Coronary artery (tissue), 2 donors: Measurements from ENCODE around the gene SUSD5.
A peak's percentile ranks its signal among the peaks of the same experiment; 100 is the strongest.

Experiments used
- DNase-seq: peaks from one replicate; pipeline ENCODE4 v3.0.0-alpha.2; 2017; ENCODE audit warnings: low spot score
- H3K27ac ChIP-seq, 2 donors: fragments of 200-600 bp; sonication (generic); one replicate each; pipeline ENCODE4 v1.5.1; 2016 to 2019
- H3K4me3 ChIP-seq: fragments of 200-600 bp; sonication (generic); 2 replicates; pipeline ENCODE4 v1.5.1; 2016; ENCODE audit warnings: mild to moderate bottlenecking, moderate library complexity
- CTCF ChIP-seq: fragments of 200-600 bp; sonication (generic); IDR thresholded peaks from one replicate; pipeline ENCODE4 v1.5.1; 2019; ENCODE audit warnings: antibody characterized with exemption

Gene SUSD5

GRCh38 chr3:33218446-33219174, at the start of gene SUSD5:
TSS of gene SUSD5 (minus strand) at chr3:33218810. CDS start at chr3:33218797, 13 bp downstream.
- H3K27ac ChIP-seq, result peak within 1 kb of the TSS; percentile 79 to 89
- DNase-seq, result peak; percentile 77
- peak within 1 kb of the TSS; percentile 79 for H3K4me3 ChIP-seq
- no peak for TF ChIP-seq CTCF

- no peak overlapping the region for H3K4me3 ChIP-seq
- no peak overlapping the region for H3K27ac ChIP-seq
- no peak for TF ChIP-seq CTCF
- DNase-seq, result no peak
Measured at GRCh38 chr3:33260104-33260503, 41.5 kb upstream of the SUSD5 start.

- no peak for DNase-seq
- TF ChIP-seq CTCF, result no peak
- Histone ChIP-seq H3K27ac (no peak overlapping the region), H3K4me3 (no peak overlapping the region)
Measured at GRCh38 chr3:33256249-33256648, 37.6 kb upstream of the SUSD5 start.

- no peak overlapping the region for H3K4me3 ChIP-seq
- no peak for TF ChIP-seq CTCF
- no peak for DNase-seq
Measured at GRCh38 chr3:33250712-33251111, 32.1 kb upstream of the SUSD5 start.

GRCh38 chr3:33246786-33247185, 28.2 kb upstream of the SUSD5 start:
- DNase-seq, result no peak
- no peak for TF ChIP-seq CTCF
- H3K27ac ChIP-seq, result no peak overlapping the region
- H3K4me3 ChIP-seq, result no peak overlapping the region

More at GRCh38 chr3:33250712-33251111, 32.1 kb upstream of the SUSD5 start:
- H3K27ac ChIP-seq, result no peak overlapping the region

GRCh38 chr3:33240261-33240660, 21.7 kb upstream of the SUSD5 start:
- Histone ChIP-seq H3K4me3 (no peak overlapping the region), H3K27ac (no peak overlapping the region)
- no peak for DNase-seq
- no peak for TF ChIP-seq CTCF

GRCh38 chr3:33238923-33239322, 20.3 kb upstream of the SUSD5 start:
- TF ChIP-seq CTCF, result no peak
- DNase-seq, result no peak
- Histone ChIP-seq H3K4me3 (no peak overlapping the region), H3K27ac (no peak overlapping the region)
